HepG2 (cell line): Measurements from ENCODE around the gene ADAMTS18. TPM values are rescaled to one million over a fixed set of nuclear protein-coding genes. Genes with fewer than 3 reads are reported as not detected.

Experiments used
- AFF4 ChIP-seq: sonication (generic); formaldehyde crosslinking; IDR thresholded peaks from 2 replicates; pipeline ENCODE4 v1.4.0; 2020; ENCODE audit warnings: missing genetic modification reagents
- ATF3 ChIP-seq: sonication (generic); formaldehyde crosslinking; IDR thresholded peaks from 2 replicates; pipeline ENCODE4 v1.4.0; 2020; ENCODE audit warnings: missing genetic modification reagents
- CBFB ChIP-seq: sonication (generic); formaldehyde crosslinking; IDR thresholded peaks from 2 replicates; pipeline ENCODE4 v1.4.0; 2020; ENCODE audit warnings: missing genetic modification reagents
- DNMT3B ChIP-seq: conservative IDR thresholded peaks from 2 replicates; pipeline ENCODE4 v1.6.1; 2016; ENCODE audit warnings: missing biosample characterization, control low read depth
- FOXM1 ChIP-seq: sonication (generic); formaldehyde crosslinking; IDR thresholded peaks from 2 replicates; pipeline ENCODE4 v1.5.0; 2020; ENCODE audit warnings: missing genetic modification reagents
- KAT7 ChIP-seq: IDR thresholded peaks from 2 replicates; pipeline ENCODE4 v1.6.1; 2018; ENCODE audit warnings: borderline replicate concordance, missing compliant biosample characterization
- NFRKB ChIP-seq: fragments of 450-650 bp; IDR thresholded peaks from 2 replicates; pipeline ENCODE4 v1.6.1; 2017
- SKIL ChIP-seq: sonication (generic); formaldehyde crosslinking; IDR thresholded peaks from 2 replicates; pipeline ENCODE4 v1.8.0; 2022; ENCODE audit warnings: missing genetic modification reagents, mild to moderate bottlenecking, moderate library complexity, borderline replicate concordance
- TGIF2 ChIP-seq: IDR thresholded peaks from 2 replicates; pipeline ENCODE4 v1.6.1; 2016; ENCODE audit warnings: control low read depth, missing compliant biosample characterization
- ZNF17 ChIP-seq: sonication (generic); formaldehyde crosslinking; IDR thresholded peaks from 2 replicates; pipeline ENCODE4 v1.5.0; 2020; ENCODE audit warnings: mild to moderate bottlenecking, missing genetic modification reagents
- ZNF512 ChIP-seq: sonication (generic); formaldehyde crosslinking; IDR thresholded peaks from 2 replicates; pipeline ENCODE4 v1.4.0; 2020; ENCODE audit warnings: mild to moderate bottlenecking, missing genetic modification reagents
- ZNF609 ChIP-seq: sonication (generic); formaldehyde crosslinking; IDR thresholded peaks from 2 replicates; pipeline ENCODE4 v1.4.0; 2020; ENCODE audit warnings: mild to moderate bottlenecking, missing genetic modification reagents, borderline replicate concordance
- ZNF710 ChIP-seq: sonication (generic); formaldehyde crosslinking; IDR thresholded peaks from 2 replicates; pipeline ENCODE4 v1.5.0; 2020; ENCODE audit warnings: mild to moderate bottlenecking, missing genetic modification reagents, borderline replicate concordance
- ZNF746 ChIP-seq: sonication (generic); formaldehyde crosslinking; IDR thresholded peaks from 2 replicates; pipeline ENCODE4 v1.8.0; 2022; ENCODE audit warnings: mild to moderate bottlenecking, missing genetic modification reagents
- ZNF839 ChIP-seq: sonication (generic); formaldehyde crosslinking; IDR thresholded peaks from 2 replicates; pipeline ENCODE4 v1.4.0; 2020; ENCODE audit warnings: missing genetic modification reagents, mild to moderate bottlenecking, borderline replicate concordance
- polyA plus RNA-seq, 8 experiments: library from polyadenylated mRNA; depleted of rRNA in 3 of 8; stranded (reverse) in 7 of 8; unstranded in 1 of 8; fragments of >200 nt; fragmentation: Illumina TruSeq in 4 of 8; extraction: Trizol in 4 of 8; gene quantifications; 2 replicates each; pipeline versions ENCODE4 v1.2.1 to v1.2.3, GENCODE V29; 2011 to 2016; ENCODE audit warnings: low read depth in 4 of 8, missing spikeins in 1 of 8, mixed read lengths in 1 of 8; ENCODE audit not compliant: insufficient read depth in 1 of 8
- total RNA-seq, 5 experiments: library from RNA; depleted of rRNA; stranded (reverse); fragments of >200 nt; fragmentation: Illumina TruSeq; extraction: Trizol; gene quantifications; 2 replicates each; pipeline ENCODE4 v1.2.3, GENCODE V29; 2016; ENCODE audit warnings: low read depth in 1 of 5

The ADAMTS18 gene
- total and polyA plus RNA-seq, 2 of the 13 experiments (the other 11 are each of a cell fraction or from before 2014, with no cell fraction given): 0.01 TPM; not detected in 1

- TF ChIP-seq ZNF609 (CRISPR knock-in tag) (no peak), FOXM1 (CRISPR knock-in tag) (no peak), CBFB (CRISPR knock-in tag) (no peak), DNMT3B (CRISPR knock-in tag) (0 out of 2 replicates have a peak, but pooled peaks have one; percentile 44), ZNF17 (no peak), ZNF746 (CRISPR knock-in tag) (no peak), SKIL (no peak), NFRKB (no peak), ZNF710 (CRISPR knock-in tag) (peak; percentile 68; the same call in 1 of the 2 replicates), TGIF2 (peak; percentile 73; the same call in 1 of the 2 replicates), KAT7 (CRISPR knock-in tag) (no peak), AFF4 (CRISPR knock-in tag) (no peak), ZNF839 (CRISPR knock-in tag) (peak; percentile 72; the same call in 1 of the 2 replicates), ATF3 (CRISPR knock-in tag) (peak; percentile 53; the same call in 1 of the 2 replicates), ZNF512 (no peak)
These were observed 198.7 kb downstream of the ADAMTS18 start (continued) for GRCh38 chr16:77236063-77236511.
